Common myeloid progenitor, CD34-positive (primary cell): Measurements from ENCODE around the gene RAD50.
"Not testable (repeated sequence)": the region's sequence is repeated elsewhere in the genome, so short reads cannot be mapped to it uniquely, and the experiment has no call there.

ENCODE experiments used
- CTCF ChIA-PET: fragments of 350-600 bp; sonication (Branson Sonifier 250); formaldehyde crosslinking; loops from one replicate; lab custom pipeline; 2021; ENCODE audit warnings: antibody characterized with exemption; lab: Charles Lee
- POLR2A ChIA-PET: fragments of 350-600 bp; sonication (Branson Sonifier 250); formaldehyde crosslinking; loops from one replicate; lab custom pipeline; 2021; ENCODE audit warnings: antibody characterized with exemption; lab: Charles Lee
- DNase-seq, 3 donors: peaks; one replicate each; pipeline versions ENCODE4 v3.0.0 to v3.0.0-alpha.2; 2013
- H3K27ac ChIP-seq, 2 experiments: 1 replicate in 1 of 2; 2 replicates in 1 of 2; pipeline ENCODE4 v1.7.0; 2013; ENCODE audit warnings: inconsistent platforms in 2 of 2, low read length in 2 of 2, mild to moderate bottlenecking in 2 of 2, low read depth in 1 of 2, moderate library complexity in 1 of 2; ENCODE audit not compliant: severe bottlenecking in 2 of 2, insufficient read depth in 1 of 2, poor library complexity in 1 of 2
- H3K27me3 ChIP-seq, 5 experiments: replicated peaks in 2 of 5; 1 replicate in 3 of 5; 2 replicates in 2 of 5; pipeline versions ENCODE4 v1.6.1 to v1.7.0; 2013; ENCODE audit warnings: low read length in 4 of 5, mild to moderate bottlenecking in 2 of 5, moderate library complexity in 2 of 5, inconsistent platforms in 1 of 5; ENCODE audit not compliant: insufficient read depth in 5 of 5, control insufficient read depth in 4 of 5
- H3K36me3 ChIP-seq, 4 experiments: 1 replicate in 2 of 4; 2 replicates in 2 of 4; pipeline versions ENCODE4 v1.6.1 to v1.7.0; 2013; ENCODE audit warnings: low read length in 3 of 4, control low read depth in 1 of 4, mild to moderate bottlenecking in 1 of 4; ENCODE audit not compliant: control insufficient read depth in 4 of 4, insufficient read depth in 4 of 4
- H3K4me1 ChIP-seq, 4 experiments: 1 replicate in 3 of 4; 2 replicates in 1 of 4; pipeline versions ENCODE4 v1.6.1 to v1.7.1; 2013; ENCODE audit warnings: low read length in 3 of 4, mild to moderate bottlenecking in 3 of 4, control low read depth in 1 of 4, inconsistent platforms in 1 of 4, moderate library complexity in 1 of 4; ENCODE audit not compliant: control insufficient read depth in 4 of 4, insufficient read depth in 4 of 4; ENCODE audit errors: control extremely low read depth in 1 of 4
- H3K4me3 ChIP-seq, 7 experiments: 1 replicate in 4 of 7; 2 replicates in 3 of 7; pipeline versions ENCODE4 v1.5.1 to v1.7.0; 2013; ENCODE audit warnings: mild to moderate bottlenecking in 7 of 7, low read length in 6 of 7, moderate library complexity in 6 of 7, inconsistent platforms in 2 of 7, low read depth in 2 of 7, control low read depth in 1 of 7; ENCODE audit not compliant: insufficient read depth in 4 of 7, control insufficient read depth in 1 of 7; ENCODE audit errors: extremely low read depth in 1 of 7
- H3K9me3 ChIP-seq, 5 experiments: 1 replicate in 4 of 5; 2 replicates in 1 of 5; pipeline versions ENCODE4 v1.6.1 to v1.7.1; 2013; ENCODE audit warnings: low read length in 4 of 5, mild to moderate bottlenecking in 2 of 5, inconsistent platforms in 1 of 5, low read depth in 1 of 5, moderate library complexity in 1 of 5; ENCODE audit not compliant: control insufficient read depth in 4 of 5, insufficient read depth in 2 of 5; ENCODE audit errors: control extremely low read depth in 1 of 5
- WGBS: methylation state at CpG from one replicate; pipeline ENCODE4 v1.1.5; 2013; ENCODE audit not compliant: insufficient coverage; 5-methylcytosine and 5-hydroxymethylcytosine counted together

RAD50 gene

DNA sequence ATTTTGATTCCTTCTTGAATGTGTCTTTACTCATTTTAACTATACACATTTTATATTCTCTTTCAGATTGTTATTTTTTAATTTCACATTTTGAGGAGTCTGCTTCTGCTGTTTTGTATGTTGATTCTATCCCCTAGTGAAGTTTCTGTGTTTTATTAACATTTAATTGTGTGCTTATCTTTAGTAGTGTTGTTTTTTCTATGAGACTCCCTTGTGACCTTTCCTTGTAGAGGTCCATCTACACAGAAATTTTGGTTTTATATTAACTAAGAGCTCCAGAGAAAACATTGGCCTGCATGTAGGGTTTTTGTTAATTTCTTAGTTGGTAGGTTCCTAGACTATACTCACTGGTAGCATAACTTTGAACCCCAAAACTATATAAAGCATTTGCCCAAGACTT, 65.8 kb downstream of the RAD50 start:
- POLR2A ChIA-PET = no interaction called here

DNA sequence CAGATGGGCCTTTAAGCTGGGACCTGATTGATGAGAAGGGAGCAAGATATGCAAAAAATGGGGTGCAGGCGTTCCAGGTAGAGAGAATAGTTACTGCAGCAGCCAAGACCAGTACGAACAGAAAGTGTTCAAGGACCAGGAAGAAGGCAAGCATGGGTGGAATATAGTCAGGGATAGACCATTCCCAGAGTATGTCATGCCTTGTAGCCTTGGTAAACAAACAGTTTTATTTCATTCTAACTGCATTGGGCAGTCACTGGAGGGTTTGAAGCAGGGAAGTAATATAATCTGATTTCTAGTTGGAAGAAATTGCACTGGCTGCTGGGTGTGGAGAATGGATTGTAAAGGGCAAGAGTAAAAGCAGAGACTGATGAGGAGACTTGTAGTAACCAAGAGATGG, 70.7 kb downstream of the RAD50 start:
- Histone ChIP-seq H3K4me3 (no peak overlapping the region), H3K36me3 (peaks cover 11 to 25% (median 15%) of the 10 kb centered on the region in 4 experiments), H3K27me3 (no peaks in the 10 kb centered on the region), H3K4me1 (no peaks in the 10 kb centered on the region), H3K27ac (no peak overlapping the region), H3K9me3 (no peaks in the 10 kb centered on the region)
- POLR2A ChIA-PET = no interaction called here
- no peak for DNase-seq
- 100% methylated on average over 2 of the region's 2 CpGs for WGBS
- CTCF ChIA-PET = no interaction called here

More for the DNA sequence above, 65.8 kb downstream of the RAD50 start:
- DNase-seq = no peak
- Histone ChIP-seq H3K27me3 (no peaks in the 10 kb centered on the region), H3K36me3 (peaks cover 4 to 44% (median 15%) of the 10 kb centered on the region in 4 experiments), H3K27ac (no peak overlapping the region), H3K4me3 (no peak overlapping the region), H3K9me3 (no peaks in the 10 kb centered on the region), H3K4me1 (no peaks in the 10 kb centered on the region)
- CTCF ChIA-PET = interaction anchor here (0.6 to 1.1 kb wide), 2 partner anchors 11 to 14 kb away, joined by 3 to 4 read pairs; no protein-coding TSS in a partner anchor

DNA sequence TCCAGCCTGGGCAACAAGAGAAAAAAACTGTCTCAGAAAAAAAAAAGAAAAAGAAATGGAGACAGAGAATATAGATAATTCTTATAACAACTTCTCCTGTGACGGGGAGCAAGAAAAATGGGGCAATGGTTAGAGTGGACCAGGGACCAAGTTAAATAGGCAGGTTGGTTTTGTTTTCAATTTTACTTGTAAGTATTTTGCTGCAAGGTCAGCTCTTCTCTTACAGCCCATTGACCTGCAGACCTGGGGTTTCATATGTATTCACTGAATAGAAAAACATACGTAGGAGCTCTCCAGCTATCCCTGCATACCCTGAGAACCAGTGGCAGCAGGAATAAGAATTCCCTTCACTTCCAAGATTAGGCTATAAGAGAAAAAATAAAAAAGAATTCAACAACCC, 72.0 kb downstream of the RAD50 start:
- Histone ChIP-seq H3K4me3 (no peak overlapping the region), H3K27me3 (no peaks in the 10 kb centered on the region), H3K9me3 (no peaks in the 10 kb centered on the region), H3K36me3 (peaks cover 9 to 25% (median 13%) of the 10 kb centered on the region in 4 experiments), H3K4me1 (no peaks in the 10 kb centered on the region), H3K27ac (no peak overlapping the region)
- 100% methylated on average over 1 of the region's 2 CpGs for WGBS
- CTCF ChIA-PET = no interaction called here
- DNase-seq = no peak
- POLR2A ChIA-PET = no interaction called here

DNA sequence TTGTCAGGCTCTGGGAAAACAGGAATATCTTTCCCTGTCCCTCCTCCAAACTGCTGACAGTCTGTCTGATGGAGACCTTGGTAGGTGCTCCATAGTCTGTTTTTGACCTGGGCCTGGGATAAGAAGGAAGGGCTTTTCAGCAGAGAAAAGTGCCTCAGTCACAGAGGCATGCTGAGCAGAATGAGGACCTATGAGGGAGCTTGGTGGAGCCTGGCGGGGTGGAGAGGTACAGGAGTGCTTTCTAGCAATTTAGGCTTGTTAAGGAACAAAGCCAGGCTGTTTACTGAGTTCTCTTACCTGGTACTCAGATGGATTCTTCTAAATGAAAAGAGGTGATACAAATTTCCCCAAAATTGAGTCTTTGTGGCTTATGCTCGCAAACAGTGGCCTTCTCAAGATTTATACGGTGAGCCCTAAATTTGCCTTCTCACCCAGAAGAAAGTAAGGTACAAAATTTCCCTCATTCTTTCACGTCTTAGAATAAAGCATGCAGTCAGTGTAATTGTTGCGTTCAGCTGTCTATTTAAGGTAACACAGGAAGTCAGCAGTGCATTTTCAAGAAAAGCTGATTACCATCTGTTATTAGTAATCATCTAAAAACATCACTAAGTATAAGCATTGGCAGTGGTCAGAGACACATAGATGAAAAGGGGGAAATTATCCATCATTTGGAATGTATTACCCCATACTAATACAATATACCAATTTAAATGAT, 72.6 kb downstream of the RAD50 start:
- no peaks in the 10 kb centered on the region for H3K4me1 ChIP-seq
- H3K36me3 ChIP-seq = peaks cover 9 to 25% (median 13%) of the 10 kb centered on the region in 4 experiments
- no peaks in the 10 kb centered on the region for H3K27me3 ChIP-seq
- WGBS = 100% methylated on average over 3 of the region's 5 CpGs
- H3K4me3 ChIP-seq = no peak overlapping the region
- CTCF ChIA-PET = interaction anchor here (1.5 kb wide), 1 partner anchor 9 kb away, joined by 4 read pairs; no protein-coding TSS in a partner anchor
- POLR2A ChIA-PET = no interaction called here
- H3K9me3 ChIP-seq = no peaks in the 10 kb centered on the region
- H3K27ac ChIP-seq = no peak overlapping the region
- no peak for DNase-seq

DNA sequence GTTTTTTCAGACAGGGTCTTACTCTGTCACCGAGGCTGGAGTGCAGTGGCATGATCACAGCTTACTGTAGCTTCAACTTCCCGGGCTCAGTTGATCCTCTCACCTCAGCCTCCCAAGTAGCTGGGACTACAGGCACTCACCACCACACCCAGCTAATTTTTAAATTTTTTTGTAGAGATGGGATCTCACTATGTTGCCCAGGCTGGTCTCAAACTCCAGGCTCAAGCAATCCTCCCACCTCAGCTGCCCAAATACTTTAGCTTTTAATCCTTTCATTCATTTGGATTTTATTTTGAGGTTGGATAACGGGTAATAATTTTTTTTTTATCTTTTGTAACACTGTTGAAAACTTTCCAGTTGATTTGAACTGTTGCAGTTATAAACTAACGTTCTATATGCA, 76.8 kb downstream of the RAD50 start:
- H3K27me3 ChIP-seq, POLR2A ChIA-PET: not testable (repeated sequence)

DNA sequence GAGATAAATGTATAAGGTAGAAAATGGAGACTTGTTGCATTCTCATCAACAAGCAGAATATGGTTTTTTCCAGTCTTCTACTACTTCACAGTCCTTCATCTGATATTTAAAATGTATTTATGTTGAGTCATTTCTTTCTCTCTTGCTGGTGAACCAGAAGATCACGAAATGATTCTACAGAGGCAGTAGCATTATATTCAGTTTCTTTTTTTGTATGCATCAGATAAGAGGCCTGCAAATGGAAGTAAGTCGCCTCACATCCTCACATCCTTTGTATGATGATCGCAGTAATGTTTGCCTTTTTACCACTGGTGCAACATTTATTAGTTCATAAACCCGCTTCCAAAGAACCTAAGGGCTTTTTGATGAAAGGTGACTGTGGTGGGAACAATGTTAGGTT, 79.1 kb downstream of the RAD50 start:
- Histone ChIP-seq H3K4me3 (no peak overlapping the region), H3K4me1 (peaks cover 0 to 12% (median 6%) of the 10 kb centered on the region in 4 experiments), H3K36me3 (peaks cover 13 to 37% (median 23%) of the 10 kb centered on the region in 4 experiments), H3K27me3 (no peaks in the 10 kb centered on the region), H3K9me3 (no peaks in the 10 kb centered on the region), H3K27ac (no peak overlapping the region)
- CTCF ChIA-PET = interaction anchor here (1.0 kb wide), 1 partner anchor 364 kb away, joined by 3 read pairs; no protein-coding TSS in a partner anchor
- POLR2A ChIA-PET = no interaction called here
- WGBS = 100% methylated on average over 1 of the region's 4 CpGs
- no peak for DNase-seq

More for the DNA sequence above, 76.8 kb downstream of the RAD50 start:
- H3K9me3 ChIP-seq, H3K4me1 ChIP-seq, DNase-seq, H3K27ac ChIP-seq, H3K4me3 ChIP-seq: not testable (repeated sequence)
- CTCF ChIA-PET = interaction anchor here (0.8 kb wide), 1 partner anchor 10 kb away, joined by 3 read pairs; no protein-coding TSS in a partner anchor
- peaks cover 17 to 34% (median 28%) of the 10 kb centered on the region in 4 experiments for H3K36me3 ChIP-seq
- WGBS = no CpG with 5 or more reads among the region's 4 CpGs

DNA sequence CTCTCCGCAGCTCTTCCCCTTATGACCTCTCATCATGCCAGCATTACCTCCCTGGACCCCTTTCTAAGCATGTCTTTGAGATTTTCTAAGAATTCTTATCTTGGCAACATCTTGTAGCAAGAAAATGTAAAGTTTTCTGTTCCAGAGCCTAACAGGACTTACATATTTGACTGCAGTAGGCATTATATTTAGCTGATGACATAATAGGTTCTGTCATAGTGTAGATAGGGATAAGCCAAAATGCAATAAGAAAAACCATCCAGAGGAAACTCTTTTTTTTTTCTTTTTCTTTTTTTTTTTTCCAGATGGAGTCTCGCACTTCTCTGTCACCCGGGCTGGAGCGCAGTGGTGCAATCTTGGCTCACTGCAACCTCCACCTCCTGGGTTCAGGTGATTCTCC, 80.5 kb downstream of the RAD50 start:
- Histone ChIP-seq H3K27me3 (no peaks in the 10 kb centered on the region), H3K4me1 (peaks cover 0 to 21% (median 6%) of the 10 kb centered on the region in 4 experiments), H3K9me3 (no peaks in the 10 kb centered on the region), H3K36me3 (peaks cover 19 to 49% (median 27%) of the 10 kb centered on the region in 4 experiments), H3K27ac (no peak overlapping the region), H3K4me3 (no peak overlapping the region)
- no peak for DNase-seq
- POLR2A ChIA-PET = no interaction called here
- 97% methylated on average over 4 of the region's 4 CpGs for WGBS
- CTCF ChIA-PET = interaction anchor here (1.1 kb wide), 1 partner anchor 20 kb away, joined by 3 read pairs; no protein-coding TSS in a partner anchor
